Measurements from ENCODE around the gene DNAJA4. TPM values are rescaled to one million over a fixed set of nuclear protein-coding genes. Genes with fewer than 3 reads are reported as not detected.

Gene DNAJA4
- total and polyA plus RNA-seq, 7 donors: 7.4 to 26.1 (median 16.8) TPM

- no peaks in the 10 kb centered on the region for H3K27me3 ChIP-seq
- intact Hi-C loops (cut with DNase I): no loop called here
- H3K4me3 ChIP-seq: no peak overlapping the region
- DNase-seq: no peak
- no peaks in the 10 kb centered on the region for H3K36me3 ChIP-seq
- H3K27ac ChIP-seq: no peak overlapping the region
- TF ChIP-seq POLR2AphosphoS5 (IDR thresholded peaks at IDR 0.05) (no peak), EP300 (IDR thresholded peaks at IDR 0.05) (no peak), POLR2A (IDR thresholded peaks at IDR 0.05) (no peak), CTCF (IDR thresholded peaks at IDR 0.05) (no peak)
- peaks cover 0 to 10% (median 0%) of the 10 kb centered on the region in 4 donors for H3K4me1 ChIP-seq
- no peaks in the 10 kb centered on the region for H3K9me3 ChIP-seq
- 83 to 87% methylated on average over 19 of the region's 19 CpGs for WGBS, 2 donors
Observed at GRCh38 chr15:78322724-78323521, 58.6 kb downstream of the DNAJA4 start.

- intact Hi-C loops (cut with DNase I): no loop called here
- H3K27me3 ChIP-seq: no peaks in the 10 kb centered on the region
- TF ChIP-seq CTCF (IDR thresholded peaks at IDR 0.05) (no peak), POLR2AphosphoS5 (IDR thresholded peaks at IDR 0.05) (no peak), POLR2A (IDR thresholded peaks at IDR 0.05) (no peak), EP300 (IDR thresholded peaks at IDR 0.05) (no peak)
- peaks cover 0 to 10% (median 0%) of the 10 kb centered on the region in 4 donors for H3K4me1 ChIP-seq
- no peak overlapping the region for H3K27ac ChIP-seq
- H3K36me3 ChIP-seq: no peaks in the 10 kb centered on the region
- no peak overlapping the region for H3K4me3 ChIP-seq
- no peaks in the 10 kb centered on the region for H3K9me3 ChIP-seq
- 82 to 87% methylated on average over 7 of the region's 7 CpGs for WGBS, 2 donors
- DNase-seq: no peak
Observed at GRCh38 chr15:78323693-78324092, 59.3 kb downstream of the DNAJA4 start.

- Histone ChIP-seq H3K4me3 (no peak overlapping the region), H3K27me3 (no peaks in the 10 kb centered on the region)
- 94% methylated on average over 5 of the region's 5 CpGs for WGBS, 2 donors
Observed at GRCh38 chr15:78324144-78324543, 59.8 kb downstream of the DNAJA4 start.

GRCh38 chr15:78325092-78325843, 60.9 kb downstream of the DNAJA4 start:
- no peak overlapping the region for H3K27ac ChIP-seq
- no peak for DNase-seq

More at GRCh38 chr15:78324144-78324543, 59.8 kb downstream of the DNAJA4 start:
- no peak for DNase-seq
- TF ChIP-seq CTCF (IDR thresholded peaks at IDR 0.05): no peak
- no peak for TF ChIP-seq POLR2A (IDR thresholded peaks at IDR 0.05)
- no peak for TF ChIP-seq EP300 (IDR thresholded peaks at IDR 0.05)
- Histone ChIP-seq H3K4me1 (peaks cover 0 to 10% (median 0%) of the 10 kb centered on the region in 4 donors), H3K36me3 (no peaks in the 10 kb centered on the region), H3K27ac (no peak overlapping the region), H3K9me3 (no peaks in the 10 kb centered on the region)
- intact Hi-C loops (cut with DNase I): no loop called here

More at GRCh38 chr15:78325092-78325843, 60.9 kb downstream of the DNAJA4 start:
- intact Hi-C loops (cut with DNase I): no loop called here
- Histone ChIP-seq H3K27me3 (no peaks in the 10 kb centered on the region), H3K4me1 (peaks cover 0 to 10% (median 0%) of the 10 kb centered on the region in 4 donors), H3K36me3 (no peaks in the 10 kb centered on the region), H3K4me3 (no peak overlapping the region), H3K9me3 (no peaks in the 10 kb centered on the region)
- WGBS, 2 donors: 57 to 75% methylated on average over 7 of the region's 7 CpGs
- no peak for TF ChIP-seq CTCF (IDR thresholded peaks at IDR 0.05)
- peak in 1 of 4 donors; percentile 25 for TF ChIP-seq POLR2AphosphoS5 (IDR thresholded peaks at IDR 0.05)
- TF ChIP-seq POLR2A (IDR thresholded peaks at IDR 0.05): no peak

All from sigmoid colon (tissue), 7 donors.